Loucy (cell line): Measurements from ENCODE around the gene VWA3A.

Experiments
- CTCF ChIP-seq: fragments of 200-600 bp; sonication (generic); conservative IDR thresholded peaks from 2 replicates; pipeline ENCODE4 v1.5.1; 2014; ENCODE audit warnings: mild to moderate bottlenecking, antibody characterized with exemption, low read length
- EZH2phosphoT487 ChIP-seq: fragments of 200-600 bp; IDR thresholded peaks from 2 replicates; pipeline ENCODE4 v1.6.1; 2018; ENCODE audit warnings: antibody characterized with exemption, mild to moderate bottlenecking, moderate library complexity, borderline replicate concordance

GRCh38 chr16:22202261-22202637 lies 109.9 kb downstream of the VWA3A start:
- TF ChIP-seq CTCF (no peak), EZH2phosphoT487 (no peak)
